Activated CD8-positive, alpha-beta memory T cell treated with anti-CD3 and anti-CD28 coated beads, Interleukin-2, amount 50 U/mL, for 1 hour (primary cell): ENCODE data around the gene RBM20.

Experiments used
- DNase-seq: peaks from one replicate; pipeline ENCODE4 v3.0.0-alpha.2; 2020; ENCODE audit errors: extremely low read depth

RBM20 gene

GRCh38 chr10:110786172-110786571, 142.0 kb downstream of the RBM20 start:
- DNase-seq, result no peak

- no peak for DNase-seq
Observed at GRCh38 chr10:110788620-110789385, 144.7 kb downstream of the RBM20 start.

DNA sequence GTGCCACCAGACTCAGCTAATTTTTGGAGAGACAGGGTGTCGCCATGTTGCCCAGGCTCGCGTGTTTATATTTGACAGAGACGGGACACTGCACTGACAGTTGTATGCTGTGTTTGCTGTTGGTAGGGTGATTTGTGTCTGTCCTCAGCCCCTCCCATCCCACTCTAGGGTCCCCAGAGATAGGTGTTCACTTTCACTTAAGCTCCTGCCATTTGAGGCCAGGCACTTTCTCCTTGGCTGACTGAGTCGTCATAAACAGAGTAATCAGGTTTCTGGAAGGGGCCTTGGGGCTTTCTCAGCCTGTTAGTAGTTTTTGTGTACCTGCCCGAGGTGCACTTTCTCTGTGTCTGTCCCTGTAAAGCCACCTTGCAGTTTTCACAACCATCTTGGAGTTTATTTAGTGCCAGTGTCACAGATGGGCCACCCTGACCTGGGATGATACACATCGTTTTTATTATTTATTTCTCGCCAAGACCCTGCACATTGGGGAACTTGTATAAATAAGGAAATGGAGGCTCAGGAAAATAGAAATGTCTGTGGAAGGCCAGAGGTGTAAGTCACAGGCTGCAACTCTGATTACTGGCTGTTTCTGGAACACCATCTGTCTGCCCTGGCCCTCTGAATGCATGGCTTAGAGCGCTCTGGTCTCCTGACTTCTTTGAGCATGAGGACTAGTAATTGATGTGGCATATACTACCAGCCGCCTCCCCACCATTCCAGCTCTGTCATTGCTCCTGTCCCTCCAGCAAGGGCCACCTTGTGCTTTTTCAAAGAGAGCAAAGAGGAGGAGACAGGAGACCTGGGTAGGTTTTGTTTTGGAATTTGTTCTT, 145.7 kb downstream of the RBM20 start:
- DNase-seq, result no peak

DNA sequence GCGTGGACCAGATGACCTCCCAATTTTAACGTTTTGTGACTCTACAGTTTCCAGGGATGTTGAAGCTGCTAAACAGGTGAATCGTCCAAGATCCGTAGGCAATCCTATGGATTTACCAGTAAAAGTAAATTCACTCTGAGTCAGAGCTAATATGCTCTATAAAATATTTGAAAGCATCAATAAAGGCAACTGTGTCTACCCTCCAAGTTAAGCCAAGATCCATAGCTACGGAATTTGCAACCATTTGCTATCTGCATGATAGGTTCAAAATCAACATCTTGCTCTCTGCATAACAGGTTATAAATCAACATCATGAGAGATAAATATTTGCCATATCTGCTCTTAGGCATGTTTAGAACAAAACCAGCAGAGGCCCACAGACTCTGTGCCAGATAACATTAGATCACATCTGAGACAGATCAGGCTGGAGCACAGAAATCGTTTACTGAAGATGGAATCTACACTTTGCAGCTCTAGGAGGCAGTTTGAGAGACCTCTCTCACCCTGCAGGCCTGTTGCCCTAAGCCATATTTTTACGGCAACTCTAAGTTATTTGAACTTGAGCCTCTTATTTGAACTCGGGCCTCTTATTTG, 146.9 kb downstream of the RBM20 start:
- no peak for DNase-seq

- DNase-seq, result no peak
Observed at GRCh38 chr10:110791541-110792073, 147.5 kb downstream of the RBM20 start.

GRCh38 chr10:110792476-110793125, 148.5 kb downstream of the RBM20 start:
- no peak for DNase-seq

GRCh38 chr10:110793128-110793812, 149.1 kb downstream of the RBM20 start:
- no peak for DNase-seq

- no peak for DNase-seq
Observed at GRCh38 chr10:110793886-110794285, 149.8 kb downstream of the RBM20 start.

GRCh38 chr10:110794808-110795207, 150.7 kb downstream of the RBM20 start:
- no peak for DNase-seq

DNA sequence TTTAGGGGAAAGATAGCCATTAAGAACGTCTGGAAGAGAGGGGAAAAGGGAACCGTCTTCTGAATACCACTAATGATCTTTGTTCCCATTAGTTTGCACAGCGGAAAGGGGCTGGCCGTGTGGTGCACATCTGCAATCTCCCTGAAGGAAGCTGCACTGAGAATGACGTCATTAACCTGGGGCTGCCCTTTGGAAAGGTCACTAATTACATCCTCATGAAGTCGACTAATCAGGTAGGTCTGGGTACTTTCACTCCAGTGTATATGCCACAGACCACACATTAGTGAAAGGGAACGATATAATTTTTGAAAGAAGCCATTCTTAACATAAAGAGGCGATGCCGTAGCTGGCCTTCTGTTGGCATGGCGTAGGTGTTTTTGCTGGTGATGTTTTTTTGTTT, 153.3 kb downstream of the RBM20 start:
- DNase-seq, result no peak

- no peak for DNase-seq
Observed at GRCh38 chr10:110798340-110798739, 154.2 kb downstream of the RBM20 start.

GRCh38 chr10:110802090-110802489, 158.0 kb downstream of the RBM20 start:
- DNase-seq, result no peak

GRCh38 chr10:110802551-110803238, 158.6 kb downstream of the RBM20 start:
- DNase-seq, result no peak

DNA sequence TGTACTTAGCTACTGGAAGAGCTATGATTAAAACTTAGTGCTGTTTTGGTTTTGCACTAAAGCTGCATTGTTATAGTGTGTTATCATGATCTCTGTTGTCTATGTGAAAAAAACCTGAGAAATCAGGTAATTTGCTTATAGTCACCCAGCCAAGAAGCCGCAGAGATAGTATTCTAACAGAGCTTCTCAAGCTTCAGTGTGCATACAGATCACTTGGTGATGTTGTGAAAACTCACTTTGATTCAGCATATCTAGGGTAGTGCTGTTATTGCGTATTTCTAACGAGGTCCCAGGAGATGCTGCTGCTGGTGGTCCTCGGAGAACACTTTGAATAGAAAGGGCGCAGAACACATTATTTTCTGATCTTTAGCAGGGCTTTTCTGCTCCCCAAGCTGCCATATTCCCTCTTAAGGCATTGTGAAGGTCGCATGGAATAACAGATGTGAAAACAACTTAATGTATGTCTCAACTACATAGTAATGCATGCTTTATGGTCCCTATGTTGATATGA, 159.2 kb downstream of the RBM20 start:
- no peak for DNase-seq

- DNase-seq, result no peak
Observed at GRCh38 chr10:110803830-110804338, 159.7 kb downstream of the RBM20 start.

DNA sequence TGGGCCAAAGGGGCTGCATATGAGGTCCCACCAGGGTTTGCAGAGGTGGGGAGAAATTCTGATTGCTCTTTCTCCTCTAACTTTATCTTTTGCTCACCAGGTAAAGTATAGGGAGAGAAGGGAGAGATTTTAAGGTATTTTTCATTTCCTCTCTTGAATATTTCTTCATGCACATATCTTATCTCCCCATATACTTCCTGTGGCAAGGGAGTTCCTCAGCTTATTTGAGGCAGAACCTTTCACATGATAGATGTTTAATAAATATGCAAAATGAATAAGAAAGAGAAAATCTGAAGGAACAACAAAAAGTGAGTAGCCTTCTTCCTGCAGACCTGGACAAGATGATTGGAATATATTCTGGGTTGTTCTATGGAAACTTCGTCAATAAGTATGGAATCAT, 160.2 kb downstream of the RBM20 start:
- no peak for DNase-seq

- DNase-seq, result no peak
Observed at GRCh38 chr10:110805292-110805691, 161.2 kb downstream of the RBM20 start.

GRCh38 chr10:110806335-110806734, 162.2 kb downstream of the RBM20 start:
- no peak for DNase-seq

DNA sequence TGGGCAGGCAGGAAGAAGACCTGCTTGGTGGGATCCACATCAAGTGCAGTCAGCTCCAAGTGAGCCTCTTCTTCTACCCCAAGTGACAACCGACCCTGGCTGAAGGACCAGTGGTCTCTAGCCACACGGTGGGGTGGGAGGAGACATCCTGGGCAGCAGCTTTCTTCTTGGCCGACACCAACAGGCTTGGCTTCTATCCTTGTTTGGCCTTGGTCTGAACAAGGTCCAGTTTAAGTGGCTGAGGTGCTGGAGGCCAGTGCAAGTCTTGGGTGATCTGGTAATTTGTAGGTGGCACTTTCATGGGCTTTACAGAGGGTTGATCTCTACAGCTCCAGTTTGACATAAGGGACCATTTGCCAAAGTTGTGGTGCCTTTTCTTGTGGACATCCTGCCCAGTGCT, 164.0 kb downstream of the RBM20 start:
- DNase-seq, result no peak

- no peak for DNase-seq
Observed at GRCh38 chr10:110808615-110809014, 164.5 kb downstream of the RBM20 start.
